Caco-2 (cell line): Measurements from ENCODE around the gene KRTAP19-8. TPM values are rescaled to one million over a fixed set of nuclear protein-coding genes. Genes with fewer than 3 reads are reported as not detected.

ENCODE experiments used
- BruUV-seq: library from RNA; stranded (reverse); fragments of 400-500 nt; replicated peaks from 2 replicates; lab custom pipeline; 2021; lab: Mats Ljungman, UMichigan
- CTCF ChIA-PET: fragments of 300-600 bp; sonication (Branson Sonifier 250); formaldehyde crosslinking; loops from one replicate; lab custom pipeline; 2022; ENCODE audit warnings: antibody characterized with exemption; lab: Charles Lee
- POLR2A ChIA-PET: fragments of 300-600 bp; sonication (Branson Sonifier 250); formaldehyde crosslinking; loops from one replicate; lab custom pipeline; 2022; ENCODE audit warnings: antibody characterized with exemption; lab: Charles Lee
- DNase-seq, 2 experiments: peaks; one replicate each; pipeline versions ENCODE4 v3.0.0 to v3.0.0-alpha.2; 2020 to 2022
- H3K27me3 ChIP-seq: replicated peaks from 2 replicates; pipeline ENCODE4 v1.6.0; 2011; ENCODE audit warnings: low read length; ENCODE audit not compliant: control insufficient read depth, insufficient read depth
- H3K36me3 ChIP-seq: 2 replicates; pipeline ENCODE4 v1.5.1; 2011; ENCODE audit warnings: low read length; ENCODE audit not compliant: control insufficient read depth, insufficient read depth
- H3K4me1 ChIP-seq: fragments of 250-450 bp; sonication (Bioruptor Pico); 2 replicates; pipeline ENCODE4 v1.5.1; 2020; ENCODE audit warnings: mild to moderate bottlenecking
- H3K4me3 ChIP-seq: 2 replicates; pipeline ENCODE4 v1.5.1; 2011; ENCODE audit warnings: low read depth, mild to moderate bottlenecking, control low read depth, low read length
- H3K9me3 ChIP-seq: fragments of 250-450 bp; sonication (Bioruptor Pico); 2 replicates; pipeline ENCODE4 v1.5.1; 2020; ENCODE audit warnings: mild to moderate bottlenecking, moderate library complexity
- H3K27ac Mint-ChIP-seq: one replicate; pipeline ENCODE4 v1.8.0; 2022; ENCODE audit warnings: mixed read lengths; ENCODE audit not compliant: unreplicated experiment
- H3K27me3 Mint-ChIP-seq: one replicate; pipeline ENCODE4 v1.8.0; 2022; ENCODE audit warnings: mixed read lengths; ENCODE audit not compliant: insufficient read depth, unreplicated experiment
- H3K36me3 Mint-ChIP-seq: one replicate; pipeline ENCODE4 v1.8.0; 2022; ENCODE audit warnings: mild to moderate bottlenecking, mixed read lengths; ENCODE audit not compliant: insufficient read depth, unreplicated experiment
- H3K4me1 Mint-ChIP-seq: one replicate; pipeline ENCODE4 v1.8.0; 2022; ENCODE audit warnings: low read depth, mixed read lengths; ENCODE audit not compliant: unreplicated experiment
- H3K4me3 Mint-ChIP-seq: one replicate; pipeline ENCODE4 v1.8.0; 2022; ENCODE audit warnings: mild to moderate bottlenecking, moderate library complexity, mixed read lengths; ENCODE audit not compliant: unreplicated experiment
- H3K9me3 Mint-ChIP-seq: one replicate; pipeline ENCODE4 v1.8.0; 2022; ENCODE audit warnings: mixed read lengths; ENCODE audit not compliant: unreplicated experiment
- CTCF ChIP-seq, 2 experiments: fragments of 200-600 bp in 1 of 2; IDR thresholded peaks; 1 replicate in 1 of 2; 2 replicates in 1 of 2; pipeline versions ENCODE4 v1.5.1 to v1.8.0; 2011 to 2022; ENCODE audit warnings: antibody characterized with exemption in 1 of 2, control low read depth in 1 of 2, inconsistent platforms in 1 of 2, low read depth in 1 of 2, low read length in 1 of 2, mild to moderate bottlenecking in 1 of 2, moderate library complexity in 1 of 2; ENCODE audit not compliant: insufficient read depth in 1 of 2, severe bottlenecking in 1 of 2, unreplicated experiment in 1 of 2
- intact Hi-C: fragments of 100-400 bp; cut with micrococcal nuclease; formaldehyde crosslinking; loops from one replicate; pipeline ENCODE4 v1.10.0; 2022; ENCODE audit not compliant: unreplicated experiment
- total RNA-seq: library from RNA; stranded (reverse); gene quantifications from 2 replicates; pipeline ENCODE4 v1.2.3, GENCODE V29; 2022

Gene KRTAP19-8
- total RNA-seq, 1 experiment from 2014 or later, result not detected

- ChIA-PET POLR2A (no interaction called here), CTCF (no interaction called here)
- Histone ChIP-seq H3K4me1 (no peaks in the 10 kb centered on the region), H3K27me3 (no peaks in the 10 kb centered on the region), H3K36me3 (no peaks in the 10 kb centered on the region), H3K4me3 (no peak overlapping the region), H3K9me3 (no peaks in the 10 kb centered on the region)
- Mint-ChIP-seq H3K4me1 (no peaks in the 10 kb centered on the region), H3K36me3 (no peaks in the 10 kb centered on the region), H3K9me3 (no peaks in the 10 kb centered on the region), H3K27ac (no peak overlapping the region), H3K4me3 (no peak overlapping the region), H3K27me3 (peaks cover 2% of the 10 kb centered on the region)
- intact Hi-C loops, result no loop called here
- TF ChIP-seq CTCF (IDR thresholded peaks at IDR 0.05; ENCODE audit: insufficient read depth in 1 of 2, low read depth in 1 of 2, low read length in 1 of 2, severe bottlenecking in 1 of 2, unreplicated experiment in 1 of 2), result no peak
- no peak for DNase-seq
- no TSS peak for BruUV-seq
Observed at GRCh38 chr21:31030367-31031106, 7.7 kb downstream of the KRTAP19-8 start.

GRCh38 chr21:31023680-31024079, 14.6 kb downstream of the KRTAP19-8 start:
- no TSS peak for BruUV-seq
- H3K27ac Mint-ChIP-seq, result no peak overlapping the region
- no peak overlapping the region for H3K4me3 Mint-ChIP-seq
- intact Hi-C loops, result loop anchor here (10.0 kb wide), 1 partner anchor 61 kb away; no protein-coding TSS in a partner anchor
- H3K4me1 Mint-ChIP-seq, result no peaks in the 10 kb centered on the region
- Histone ChIP-seq H3K27me3 (no peaks in the 10 kb centered on the region), H3K36me3 (no peaks in the 10 kb centered on the region), H3K4me1 (no peaks in the 10 kb centered on the region), H3K9me3 (no peaks in the 10 kb centered on the region), H3K4me3 (no peak overlapping the region)
- no peak for DNase-seq
- ChIA-PET POLR2A (no interaction called here), CTCF (no interaction called here)
- TF ChIP-seq CTCF (IDR thresholded peaks at IDR 0.05; ENCODE audit: insufficient read depth in 1 of 2, low read depth in 1 of 2, low read length in 1 of 2, severe bottlenecking in 1 of 2, unreplicated experiment in 1 of 2), result no peak
- H3K36me3 Mint-ChIP-seq, result no peaks in the 10 kb centered on the region
- H3K9me3 Mint-ChIP-seq, result no peaks in the 10 kb centered on the region
- peaks cover 17% of the 10 kb centered on the region for H3K27me3 Mint-ChIP-seq

GRCh38 chr21:31022306-31022705, 16.0 kb downstream of the KRTAP19-8 start:
- CTCF ChIA-PET, result no interaction called here
- H3K9me3 Mint-ChIP-seq, result peaks cover 9% of the 10 kb centered on the region
- intact Hi-C loops, result loop anchor here (10.0 kb wide), 1 partner anchor 62 kb away; no protein-coding TSS in a partner anchor

More at GRCh38 chr21:31022306-31022705, 16.0 kb downstream of the KRTAP19-8 start:
- no peak for DNase-seq
- TF ChIP-seq CTCF (IDR thresholded peaks at IDR 0.05; ENCODE audit: insufficient read depth in 1 of 2, low read depth in 1 of 2, low read length in 1 of 2, severe bottlenecking in 1 of 2, unreplicated experiment in 1 of 2), result no peak
- no peaks in the 10 kb centered on the region for H3K4me1 ChIP-seq
- POLR2A ChIA-PET, result no interaction called here
- H3K27ac Mint-ChIP-seq, result no peak overlapping the region
- H3K27me3 ChIP-seq, result no peaks in the 10 kb centered on the region
- no peaks in the 10 kb centered on the region for H3K36me3 Mint-ChIP-seq
- H3K9me3 ChIP-seq, result no peaks in the 10 kb centered on the region
- no peaks in the 10 kb centered on the region for H3K36me3 ChIP-seq
- H3K4me3 Mint-ChIP-seq, result no peak overlapping the region
- H3K4me3 ChIP-seq, result no peak overlapping the region
- BruUV-seq, result no TSS peak
- H3K27me3 Mint-ChIP-seq, result peaks cover 17% of the 10 kb centered on the region
- no peaks in the 10 kb centered on the region for H3K4me1 Mint-ChIP-seq
